ENCODE measurements around the gene ACTR1A. TPM values are rescaled to one million over a fixed set of nuclear protein-coding genes. Genes with fewer than 3 reads are reported as not detected.
A peak's percentile ranks its signal among the peaks of the same experiment; 100 is the strongest.

Gene ACTR1A
- total RNA-seq, 1 donor from 2014 or later, result 139 TPM

- Mint-ChIP-seq H3K4me3 (no peak overlapping the region), H3K27ac (ENCODE audit: unreplicated experiment) (no peak overlapping the region), H3K4me1 (no peaks in the 10 kb centered on the region), H3K27me3 (ENCODE audit: low read depth) (no peaks in the 10 kb centered on the region), H3K9me3 (no peaks in the 10 kb centered on the region), H3K36me3 (ENCODE audit: low read depth) (peaks cover 11% of the 10 kb centered on the region)
- TF ChIP-seq CTCF (conservative IDR thresholded peaks at IDR 0.05), result no peak
- no peak for DNase-seq (ENCODE audit: low read depth, low spot score)
Measured at GRCh38 chr10:102514487-102515311, 12.2 kb upstream of the ACTR1A start.

- no peak for DNase-seq (ENCODE audit: low read depth, low spot score)
- Mint-ChIP-seq H3K27ac (ENCODE audit: unreplicated experiment) (no peak overlapping the region), H3K27me3 (ENCODE audit: low read depth) (no peaks in the 10 kb centered on the region), H3K9me3 (no peaks in the 10 kb centered on the region), H3K4me3 (no peak overlapping the region), H3K36me3 (ENCODE audit: low read depth) (peaks cover 4% of the 10 kb centered on the region), H3K4me1 (peaks cover 11% of the 10 kb centered on the region)
- TF ChIP-seq CTCF (conservative IDR thresholded peaks at IDR 0.05), result no peak
Measured at GRCh38 chr10:102511583-102512274, 9.2 kb upstream of the ACTR1A start.

GRCh38 chr10:102509387-102509786 lies 6.9 kb upstream of the ACTR1A start:
- Mint-ChIP-seq H3K4me1 (peaks cover 21% of the 10 kb centered on the region), H3K27me3 (ENCODE audit: low read depth) (no peaks in the 10 kb centered on the region), H3K4me3 (peak overlapping the region; percentile 56), H3K36me3 (ENCODE audit: low read depth) (peaks cover 4% of the 10 kb centered on the region), H3K27ac (ENCODE audit: unreplicated experiment) (no peak overlapping the region), H3K9me3 (no peaks in the 10 kb centered on the region)
- no peak for DNase-seq (ENCODE audit: low read depth, low spot score)
- no peak for TF ChIP-seq CTCF (conservative IDR thresholded peaks at IDR 0.05)

GRCh38 chr10:102508506-102508905 lies 6.0 kb upstream of the ACTR1A start:
- DNase-seq (ENCODE audit: low read depth, low spot score), result no peak
- Mint-ChIP-seq H3K4me1 (peaks cover 21% of the 10 kb centered on the region), H3K4me3 (peak overlapping the region; percentile 77), H3K36me3 (ENCODE audit: low read depth) (no peaks in the 10 kb centered on the region), H3K27ac (ENCODE audit: unreplicated experiment) (peak overlapping the region; percentile 90), H3K9me3 (no peaks in the 10 kb centered on the region), H3K27me3 (ENCODE audit: low read depth) (no peaks in the 10 kb centered on the region)
- no peak for TF ChIP-seq CTCF (conservative IDR thresholded peaks at IDR 0.05)

- Mint-ChIP-seq H3K27me3 (ENCODE audit: low read depth) (no peaks in the 10 kb centered on the region), H3K27ac (ENCODE audit: unreplicated experiment) (no peak overlapping the region), H3K4me1 (peaks cover 21% of the 10 kb centered on the region), H3K36me3 (ENCODE audit: low read depth) (no peaks in the 10 kb centered on the region), H3K9me3 (no peaks in the 10 kb centered on the region), H3K4me3 (peak overlapping the region; percentile 54)
- no peak for DNase-seq (ENCODE audit: low read depth, low spot score)
- no peak for TF ChIP-seq CTCF (conservative IDR thresholded peaks at IDR 0.05)
Measured at GRCh38 chr10:102507521-102507920, 5.0 kb upstream of the ACTR1A start.

Data from neural crest cell (in vitro differentiated cells).